Peyer's patch (tissue), 4 donors: ENCODE measurements around the gene OSBPL9. TPM values are rescaled to one million over a fixed set of nuclear protein-coding genes. Genes with fewer than 3 reads are reported as not detected.

ENCODE experiments used
- DNase-seq, 3 donors: peaks; one replicate each; pipeline ENCODE4 v3.0.0-alpha.2; 2017 to 2019
- H3K27ac ChIP-seq, 4 donors: fragments of 200-600 bp; sonication (generic); one replicate each; pipeline ENCODE4 v1.5.1; 2016 to 2019
- H3K27me3 ChIP-seq, 2 donors: fragments of 200-600 bp; sonication (generic); one replicate each; pipeline ENCODE4 v1.5.1; 2019
- H3K36me3 ChIP-seq, 3 donors: fragments of 200-600 bp; sonication (generic); one replicate each; pipeline ENCODE4 v1.5.1; 2016 to 2019
- H3K4me1 ChIP-seq, 4 donors: fragments of 200-600 bp; sonication (generic); one replicate each; pipeline ENCODE4 v1.5.1; 2016 to 2019
- H3K4me3 ChIP-seq, 4 donors: fragments of 200-600 bp; sonication (generic); 1 replicate in 3 of 4; 2 replicates in 1 of 4; pipeline ENCODE4 v1.5.1; 2016 to 2019; ENCODE audit warnings: mild to moderate bottlenecking in 1 of 4
- H3K9me3 ChIP-seq, 4 donors: fragments of 200-600 bp; sonication (generic); one replicate each; pipeline ENCODE4 v1.5.1; 2016 to 2019; ENCODE audit warnings: mild to moderate bottlenecking in 1 of 4
- POLR2A ChIP-seq, 2 donors: fragments of 450-650 bp; IDR thresholded peaks; one replicate each; pipeline ENCODE4 v1.5.1; 2017; ENCODE audit warnings: antibody characterized with exemption in 2 of 2, mild to moderate bottlenecking in 2 of 2, moderate library complexity in 2 of 2
- total RNA-seq, 4 donors: library from RNA; depleted of rRNA; stranded (reverse); fragments of >200 nt; gene quantifications; one replicate each; pipeline ENCODE4 v1.1.0, GENCODE V29; 2016
- TF ChIP-seq, protein P1 (sequence below), 6 experiments: fragments of 450-650 bp in 4 of 6; fragments of 200-600 bp in 2 of 6; sonication (generic) in 1 of 6; IDR thresholded peaks; one replicate each; pipeline ENCODE4 v1.5.1; 2017 to 2019; ENCODE audit warnings: antibody characterized with exemption in 6 of 6, mild to moderate bottlenecking in 3 of 6, moderate library complexity in 1 of 6

OSBPL9 gene
- total RNA-seq, 4 donors from 2014 or later, result 54.1 to 597 (median 69.8) TPM

DNA sequence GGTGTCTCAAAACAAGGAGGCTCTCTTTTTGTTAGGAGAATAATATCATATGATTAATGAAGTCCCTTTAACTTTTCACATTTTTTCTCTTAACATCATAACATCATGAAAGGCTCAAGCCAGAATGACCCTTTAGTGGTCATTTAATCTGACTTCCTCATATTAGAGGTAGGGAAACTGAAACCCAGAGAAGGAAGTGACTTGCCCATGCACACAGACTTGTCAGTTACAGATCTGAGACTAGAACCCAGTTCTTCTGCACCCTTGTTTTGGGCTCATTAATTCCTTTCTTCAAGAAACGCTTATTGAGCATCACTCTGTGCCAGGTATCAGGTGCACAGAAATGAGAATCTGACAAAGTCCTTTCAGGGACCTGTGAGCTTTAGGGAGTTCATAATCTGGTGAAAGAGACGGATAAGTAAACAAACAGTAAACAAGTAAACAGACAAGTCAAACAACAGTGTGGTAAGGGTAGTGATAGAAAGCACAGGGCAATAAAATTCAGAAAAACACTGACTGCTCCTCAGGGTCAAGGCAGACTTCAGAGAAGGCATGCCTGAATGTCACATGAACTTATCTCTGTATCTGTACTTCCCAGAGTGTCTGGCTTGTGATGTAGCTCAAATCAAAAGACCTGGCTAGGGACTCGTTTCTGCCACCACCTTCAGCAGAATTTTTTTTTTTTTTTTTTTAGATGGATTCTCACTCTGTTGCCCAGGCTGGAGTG is 38.3 kb upstream of the OSBPL9 start:
- Histone ChIP-seq H3K27me3 (no peaks in the 10 kb centered on the region), H3K36me3 (no peaks in the 10 kb centered on the region), H3K4me1 (no peaks in the 10 kb centered on the region), H3K4me3 (no peak overlapping the region), H3K9me3 (no peaks in the 10 kb centered on the region), H3K27ac (peak overlapping the region in 1 of 4 donors; percentile 20)
- no peak for DNase-seq
- no peak for TF ChIP-seq POLR2A (IDR thresholded peaks at IDR 0.05)
- TF ChIP-seq, protein P1, sequence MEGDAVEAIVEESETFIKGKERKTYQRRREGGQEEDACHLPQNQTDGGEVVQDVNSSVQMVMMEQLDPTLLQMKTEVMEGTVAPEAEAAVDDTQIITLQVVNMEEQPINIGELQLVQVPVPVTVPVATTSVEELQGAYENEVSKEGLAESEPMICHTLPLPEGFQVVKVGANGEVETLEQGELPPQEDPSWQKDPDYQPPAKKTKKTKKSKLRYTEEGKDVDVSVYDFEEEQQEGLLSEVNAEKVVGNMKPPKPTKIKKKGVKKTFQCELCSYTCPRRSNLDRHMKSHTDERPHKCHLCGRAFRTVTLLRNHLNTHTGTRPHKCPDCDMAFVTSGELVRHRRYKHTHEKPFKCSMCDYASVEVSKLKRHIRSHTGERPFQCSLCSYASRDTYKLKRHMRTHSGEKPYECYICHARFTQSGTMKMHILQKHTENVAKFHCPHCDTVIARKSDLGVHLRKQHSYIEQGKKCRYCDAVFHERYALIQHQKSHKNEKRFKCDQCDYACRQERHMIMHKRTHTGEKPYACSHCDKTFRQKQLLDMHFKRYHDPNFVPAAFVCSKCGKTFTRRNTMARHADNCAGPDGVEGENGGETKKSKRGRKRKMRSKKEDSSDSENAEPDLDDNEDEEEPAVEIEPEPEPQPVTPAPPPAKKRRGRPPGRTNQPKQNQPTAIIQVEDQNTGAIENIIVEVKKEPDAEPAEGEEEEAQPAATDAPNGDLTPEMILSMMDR (IDR thresholded peaks at IDR 0.05), result no peak

DNA sequence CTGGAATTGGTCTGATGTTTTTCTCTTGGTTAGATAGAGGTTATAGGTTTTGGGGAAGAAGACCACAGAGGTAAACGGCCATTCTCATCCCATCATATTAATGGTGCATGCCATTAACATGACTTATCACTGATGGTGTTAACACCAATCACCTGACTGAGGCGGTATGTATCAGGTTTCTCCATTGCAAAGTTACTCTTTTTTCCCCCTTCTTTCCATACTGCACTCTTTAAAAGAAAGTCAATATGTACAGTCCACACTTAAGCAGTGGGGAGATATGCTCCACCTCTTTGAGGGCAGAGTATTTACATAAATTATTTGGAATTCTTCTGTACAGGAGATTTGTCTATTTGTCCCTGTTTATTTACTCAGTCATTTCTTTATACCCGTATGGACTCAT is 35.7 kb upstream of the OSBPL9 start:
- no peak for DNase-seq
- TF ChIP-seq POLR2A (IDR thresholded peaks at IDR 0.05), result no peak
- TF ChIP-seq, protein P1 (IDR thresholded peaks at IDR 0.05), result no peak
- no peaks in the 10 kb centered on the region for H3K36me3 ChIP-seq
- H3K4me1 ChIP-seq, result no peaks in the 10 kb centered on the region
- H3K9me3 ChIP-seq, result no peaks in the 10 kb centered on the region
- no peaks in the 10 kb centered on the region for H3K27me3 ChIP-seq
- H3K27ac ChIP-seq, result no peak overlapping the region
- H3K4me3 ChIP-seq, result no peak overlapping the region

DNA sequence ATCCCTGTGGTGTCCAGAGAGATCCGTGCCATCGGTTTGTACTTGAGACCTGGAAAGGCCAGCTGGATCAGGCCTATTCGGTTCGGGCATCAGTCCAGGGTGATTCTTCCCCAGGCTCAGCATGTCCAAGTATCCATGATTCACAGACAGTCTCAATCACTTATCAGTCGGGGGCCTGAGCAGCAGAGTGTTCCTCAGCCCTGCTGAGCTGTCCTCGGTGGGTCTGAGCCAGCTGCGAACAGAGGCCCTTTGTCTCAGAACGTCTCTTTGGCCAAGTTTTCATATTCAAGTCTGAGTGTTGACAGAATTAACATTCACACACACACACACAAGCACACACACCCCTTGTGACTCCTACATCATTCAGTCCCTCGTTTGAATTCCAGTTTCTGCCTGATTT is 33.4 kb upstream of the OSBPL9 start:
- Histone ChIP-seq H3K27ac (no peak overlapping the region), H3K36me3 (no peaks in the 10 kb centered on the region), H3K27me3 (no peaks in the 10 kb centered on the region), H3K4me1 (no peaks in the 10 kb centered on the region), H3K9me3 (no peaks in the 10 kb centered on the region), H3K4me3 (no peak overlapping the region)
- DNase-seq, result peak in 1 of 3 donors; percentile 48
- TF ChIP-seq, protein P1 (IDR thresholded peaks at IDR 0.05), result no peak
- TF ChIP-seq POLR2A (IDR thresholded peaks at IDR 0.05), result no peak

DNA sequence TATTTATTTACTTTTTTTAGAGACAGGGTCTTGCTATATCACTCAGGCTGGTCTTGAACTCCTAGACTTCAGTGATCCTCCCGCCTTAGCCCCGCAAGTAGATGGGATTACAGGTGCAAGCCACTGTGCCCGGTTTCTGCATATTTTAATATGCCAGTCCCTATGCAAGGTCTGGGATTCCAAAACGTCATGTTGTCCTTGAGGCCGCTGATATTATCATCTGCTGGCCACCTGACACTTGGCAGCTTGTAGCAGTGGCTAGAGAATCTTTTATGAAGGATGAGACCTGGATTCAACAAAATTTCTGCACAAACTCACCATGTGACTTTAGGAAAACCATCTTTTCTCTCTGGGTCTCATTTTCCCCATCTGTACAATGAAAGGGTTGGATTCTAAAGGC is 32.9 kb upstream of the OSBPL9 start:
- no peaks in the 10 kb centered on the region for H3K27me3 ChIP-seq
- H3K4me3 ChIP-seq, result no peak overlapping the region
- H3K27ac ChIP-seq, result no peak overlapping the region

DNA sequence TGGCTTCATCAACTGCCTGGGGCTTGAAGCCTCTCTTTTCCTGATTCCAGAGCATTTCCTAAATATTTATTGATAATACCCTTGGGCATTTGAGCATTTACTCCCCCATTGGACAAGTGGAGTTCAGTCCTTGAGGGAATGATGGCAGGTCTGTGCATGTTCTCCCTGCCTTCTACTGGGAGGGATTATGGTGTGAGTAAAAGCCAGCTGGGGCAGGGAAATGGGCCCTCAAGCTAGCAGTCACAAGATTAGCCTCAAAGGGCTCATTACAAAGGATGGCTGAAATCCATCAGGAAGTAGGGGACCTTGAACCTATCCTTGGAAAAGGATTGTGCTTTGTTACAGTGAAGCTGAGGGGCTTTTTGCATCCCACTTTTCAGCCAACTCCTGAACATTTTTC is 24.2 kb upstream of the OSBPL9 start:
- TF ChIP-seq, protein P1 (IDR thresholded peaks at IDR 0.05), result no peak
- no peak for TF ChIP-seq POLR2A (IDR thresholded peaks at IDR 0.05)
- H3K4me1 ChIP-seq, result no peaks in the 10 kb centered on the region
- no peaks in the 10 kb centered on the region for H3K9me3 ChIP-seq
- DNase-seq, result no peak
- no peaks in the 10 kb centered on the region for H3K27me3 ChIP-seq
- H3K27ac ChIP-seq, result no peak overlapping the region
- no peaks in the 10 kb centered on the region for H3K36me3 ChIP-seq
- no peak overlapping the region for H3K4me3 ChIP-seq

More for the DNA sequence above, 32.9 kb upstream of the OSBPL9 start:
- Histone ChIP-seq H3K4me1 (no peaks in the 10 kb centered on the region), H3K36me3 (no peaks in the 10 kb centered on the region), H3K9me3 (no peaks in the 10 kb centered on the region)
- no peak for TF ChIP-seq POLR2A (IDR thresholded peaks at IDR 0.05)
- TF ChIP-seq, protein P1 (IDR thresholded peaks at IDR 0.05), result no peak
- DNase-seq, result no peak
